WTC11 (cell line): ENCODE measurements around the gene TMBIM6. TPM values are rescaled to one million over a fixed set of nuclear protein-coding genes. Genes with fewer than 3 reads are reported as not detected.

Experiments
- ATAC-seq: fragments of 200-7000 bp; cut with Tn5 transposase; 2 replicates; pipeline ENCODE4 v1.10.0; 2021; ENCODE audit warnings: mild to moderate bottlenecking, moderate library complexity
- CTCF ChIA-PET: fragments of 300-600 bp; sonication (Branson Sonifier 250); formaldehyde crosslinking; loops from one replicate; lab custom pipeline; 2021; ENCODE audit warnings: antibody characterized with exemption; lab: Charles Lee
- POLR2A ChIA-PET: fragments of 350-600 bp; sonication (Branson Sonifier 250); formaldehyde crosslinking; loops from one replicate; lab custom pipeline; 2021; ENCODE audit warnings: antibody characterized with exemption; lab: Charles Lee
- DNase-seq: peaks from one replicate; pipeline ENCODE4 v3.0.0; 2021; ENCODE audit warnings: low spot score
- H3K27ac Mint-ChIP-seq: 2 replicates; pipeline ENCODE4 v1.8.0; 2021; ENCODE audit warnings: mixed read lengths
- H3K27me3 Mint-ChIP-seq: 2 replicates; pipeline ENCODE4 v1.8.0; 2021; ENCODE audit warnings: low read depth, mild to moderate bottlenecking, moderate library complexity, mixed read lengths
- H3K36me3 Mint-ChIP-seq: 2 replicates; pipeline ENCODE4 v1.8.0; 2021; ENCODE audit warnings: mixed read lengths
- H3K4me1 Mint-ChIP-seq: 2 replicates; pipeline ENCODE4 v1.8.0; 2022; ENCODE audit warnings: mixed read lengths
- H3K4me3 Mint-ChIP-seq: 2 replicates; pipeline ENCODE4 v1.8.0; 2021; ENCODE audit warnings: mild to moderate bottlenecking, moderate library complexity, mixed read lengths
- H3K9me3 Mint-ChIP-seq: 2 replicates; pipeline ENCODE4 v1.8.0; 2021; ENCODE audit warnings: mixed read lengths
- CREM ChIP-seq: sonication (generic); formaldehyde crosslinking; IDR thresholded peaks from 2 replicates; pipeline ENCODE4 v1.8.1; 2022; ENCODE audit warnings: mild to moderate bottlenecking, missing genetic modification reagents, moderate library complexity
- ELF4 ChIP-seq: sonication (generic); formaldehyde crosslinking; IDR thresholded peaks from 2 replicates; pipeline ENCODE4 v1.8.1; 2022; ENCODE audit warnings: low read depth, mild to moderate bottlenecking, moderate library complexity, missing genetic modification reagents
- FOXP1 ChIP-seq: sonication (generic); formaldehyde crosslinking; IDR thresholded peaks from 2 replicates; pipeline ENCODE4 v1.8.0; 2022; ENCODE audit warnings: missing genetic modification reagents, mild to moderate bottlenecking, moderate library complexity, borderline replicate concordance
- GABPB1 ChIP-seq: sonication (generic); formaldehyde crosslinking; IDR thresholded peaks from 2 replicates; pipeline ENCODE4 v1.8.1; 2023; ENCODE audit warnings: mild to moderate bottlenecking, missing genetic modification reagents
- JAZF1 ChIP-seq: fragments of 250-450 bp; sonication (Bioruptor Pico); IDR thresholded peaks from 2 replicates; pipeline ENCODE4 v1.9.0; 2021; ENCODE audit warnings: moderate library complexity, mild to moderate bottlenecking, inconsistent platforms
- KAT7 ChIP-seq: sonication (generic); formaldehyde crosslinking; IDR thresholded peaks from 2 replicates; pipeline ENCODE4 v1.8.1; 2023; ENCODE audit warnings: missing genetic modification reagents, mild to moderate bottlenecking, borderline replicate concordance
- MYBL2 ChIP-seq: sonication (generic); formaldehyde crosslinking; IDR thresholded peaks from 2 replicates; pipeline ENCODE4 v1.8.1; 2023; ENCODE audit warnings: mild to moderate bottlenecking, moderate library complexity, missing genetic modification reagents
- NFYB ChIP-seq: sonication (generic); formaldehyde crosslinking; conservative IDR thresholded peaks from 2 replicates; pipeline ENCODE4 v1.8.0; 2022; ENCODE audit warnings: low read depth, missing genetic modification reagents
- PRRX2 ChIP-seq: fragments of 250-450 bp; sonication (Bioruptor Pico); IDR thresholded peaks from 2 replicates; pipeline ENCODE4 v1.8.0; 2021; ENCODE audit warnings: mild to moderate bottlenecking
- SMAD4 ChIP-seq: sonication (generic); formaldehyde crosslinking; IDR thresholded peaks from 2 replicates; pipeline ENCODE4 v1.8.0; 2022; ENCODE audit warnings: mild to moderate bottlenecking, missing genetic modification reagents
- SOX15 ChIP-seq: fragments of 250-450 bp; sonication (Bioruptor Pico); IDR thresholded peaks from 2 replicates; pipeline ENCODE4 v1.9.0; 2021; ENCODE audit warnings: mild to moderate bottlenecking
- ZBTB21 ChIP-seq: sonication (generic); formaldehyde crosslinking; IDR thresholded peaks from 2 replicates; pipeline ENCODE4 v1.8.1; 2023; ENCODE audit warnings: mild to moderate bottlenecking, missing genetic modification reagents, borderline replicate concordance
- ZNF121 ChIP-seq: sonication (generic); formaldehyde crosslinking; IDR thresholded peaks from 2 replicates; pipeline ENCODE4 v1.8.0; 2023; ENCODE audit warnings: missing genetic modification reagents
- total RNA-seq: library from RNA; stranded (reverse); gene quantifications from 3 replicates; pipeline ENCODE4 v1.2.3, GENCODE V29; 2021
- TF ChIP-seq, protein P1 (sequence below): fragments of 250-450 bp; sonication (Bioruptor Pico); IDR thresholded peaks from 2 replicates; pipeline ENCODE4 v1.9.0; 2021; ENCODE audit warnings: mild to moderate bottlenecking
- TF ChIP-seq, protein P2 (sequence below): sonication (generic); formaldehyde crosslinking; IDR thresholded peaks from 2 replicates; pipeline ENCODE4 v1.8.1; 2023; ENCODE audit warnings: mild to moderate bottlenecking, missing genetic modification reagents, moderate library complexity
- TF ChIP-seq, protein P3 (sequence below): sonication (generic); formaldehyde crosslinking; IDR thresholded peaks from 2 replicates; pipeline ENCODE4 v1.8.0; 2022; ENCODE audit warnings: mild to moderate bottlenecking, missing genetic modification reagents
- TF ChIP-seq, protein P4 (sequence below): sonication (generic); formaldehyde crosslinking; IDR thresholded peaks from 2 replicates; pipeline ENCODE4 v1.8.1; 2022; ENCODE audit warnings: low read depth, mild to moderate bottlenecking, moderate library complexity, missing genetic modification reagents, borderline replicate concordance
- TF ChIP-seq, protein P5 (sequence below): sonication (generic); formaldehyde crosslinking; IDR thresholded peaks from 2 replicates; pipeline ENCODE4 v1.8.1; 2023; ENCODE audit warnings: mild to moderate bottlenecking, moderate library complexity, missing genetic modification reagents
- TF ChIP-seq, protein P6 (sequence below): sonication (generic); formaldehyde crosslinking; IDR thresholded peaks from 2 replicates; pipeline ENCODE4 v1.8.1; 2023; ENCODE audit warnings: mild to moderate bottlenecking, missing genetic modification reagents, moderate library complexity

Gene TMBIM6
- total RNA-seq, 1 experiment from 2014 or later: 402 TPM

DNA sequence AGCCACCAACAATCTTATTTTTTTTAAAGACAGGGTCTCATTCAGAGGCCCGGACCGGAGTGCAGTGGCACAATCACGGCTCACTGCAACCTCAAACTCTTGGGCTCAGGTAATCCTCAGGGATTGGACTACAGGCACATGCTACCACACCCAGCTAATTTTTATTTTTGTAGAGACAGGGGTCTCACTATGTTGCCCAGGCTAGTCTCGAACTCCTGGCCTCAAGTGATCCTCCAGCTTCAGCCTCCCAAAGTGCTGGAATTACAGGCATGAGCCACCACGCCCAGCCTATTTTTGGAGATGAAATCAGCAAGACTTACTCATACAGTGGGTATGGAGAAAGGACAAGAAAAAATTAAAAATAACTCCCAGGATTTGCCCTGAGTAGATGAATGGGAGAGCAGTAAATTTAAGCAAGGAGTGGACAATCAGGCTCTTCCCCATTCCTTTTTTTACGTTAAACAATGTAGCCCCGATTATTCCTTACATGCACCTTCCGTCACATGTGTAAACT, 47.4 kb upstream of the TMBIM6 start:
- ChIA-PET CTCF (interaction anchor here (1.1 to 1.2 kb wide), 2 partner anchors 13 to 19 kb away, joined by 3 to 4 read pairs; no protein-coding TSS in a partner anchor), POLR2A (no interaction called here)
- peak; percentile 89 for TF ChIP-seq ZNF121 (CRISPR knock-in tag)
- TF ChIP-seq CREM: no peak
- no peak for TF ChIP-seq NFYB
- H3K4me3 Mint-ChIP-seq: no peak overlapping the region
- H3K4me1 Mint-ChIP-seq: peaks cover 61% of the 10 kb centered on the region
- DNase-seq: no peak
- H3K27me3 Mint-ChIP-seq: no peaks in the 10 kb centered on the region
- H3K36me3 Mint-ChIP-seq: no peaks in the 10 kb centered on the region
- H3K9me3 Mint-ChIP-seq: no peaks in the 10 kb centered on the region
- 0 out of 2 replicates have a peak overlapping the region, but pooled peaks have one; percentile 15 for H3K27ac Mint-ChIP-seq
- no peak for ATAC-seq

DNA sequence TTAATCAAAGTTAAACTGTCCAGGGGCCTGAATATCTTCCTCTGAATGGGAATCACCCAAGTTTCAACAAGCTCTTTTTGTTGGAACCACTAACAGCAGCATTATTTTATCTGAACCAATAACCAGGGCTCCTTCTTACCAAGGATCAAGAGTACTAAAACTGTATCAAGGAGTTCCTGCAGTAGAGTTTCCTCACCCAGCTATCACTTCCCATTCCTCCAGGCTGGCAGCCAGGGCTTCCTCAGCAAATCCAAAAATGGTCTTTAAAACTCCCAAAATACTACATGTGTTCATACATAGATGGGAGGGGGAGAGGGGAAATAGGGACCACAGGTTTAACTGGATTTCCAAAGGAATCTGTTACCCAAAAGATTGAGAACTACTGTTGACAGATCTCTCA, 44.6 kb upstream of the TMBIM6 start:
- H3K9me3 Mint-ChIP-seq: no peaks in the 10 kb centered on the region
- no peak for DNase-seq
- peaks cover 62% of the 10 kb centered on the region for H3K4me1 Mint-ChIP-seq
- H3K4me3 Mint-ChIP-seq: no peak overlapping the region
- no peak for TF ChIP-seq PRRX2 (CRISPR knock-in tag)
- TF ChIP-seq, protein P1, sequence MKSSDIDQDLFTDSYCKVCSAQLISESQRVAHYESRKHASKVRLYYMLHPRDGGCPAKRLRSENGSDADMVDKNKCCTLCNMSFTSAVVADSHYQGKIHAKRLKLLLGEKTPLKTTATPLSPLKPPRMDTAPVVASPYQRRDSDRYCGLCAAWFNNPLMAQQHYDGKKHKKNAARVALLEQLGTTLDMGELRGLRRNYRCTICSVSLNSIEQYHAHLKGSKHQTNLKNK (CRISPR knock-in tag): no peak
- TF ChIP-seq KAT7 (CRISPR knock-in tag): no peak
- TF ChIP-seq MYBL2 (CRISPR knock-in tag): no peak
- H3K36me3 Mint-ChIP-seq: no peaks in the 10 kb centered on the region
- no peak for ATAC-seq
- POLR2A ChIA-PET: interaction anchor here (1.2 to 1.9 kb wide), 2 partner anchors 10 to 45 kb away, joined by 3 to 6 read pairs; partner anchors contain the start of gene TMBIM6
- H3K27ac Mint-ChIP-seq: peak overlapping the region; percentile 81
- CTCF ChIA-PET: interaction anchor here (1.0 to 5.5 kb wide), 3 partner anchors 22 to 49 kb away, joined by 3 to 38 read pairs (median 3); partner anchors contain the start of gene TMBIM6
- no peaks in the 10 kb centered on the region for H3K27me3 Mint-ChIP-seq

DNA sequence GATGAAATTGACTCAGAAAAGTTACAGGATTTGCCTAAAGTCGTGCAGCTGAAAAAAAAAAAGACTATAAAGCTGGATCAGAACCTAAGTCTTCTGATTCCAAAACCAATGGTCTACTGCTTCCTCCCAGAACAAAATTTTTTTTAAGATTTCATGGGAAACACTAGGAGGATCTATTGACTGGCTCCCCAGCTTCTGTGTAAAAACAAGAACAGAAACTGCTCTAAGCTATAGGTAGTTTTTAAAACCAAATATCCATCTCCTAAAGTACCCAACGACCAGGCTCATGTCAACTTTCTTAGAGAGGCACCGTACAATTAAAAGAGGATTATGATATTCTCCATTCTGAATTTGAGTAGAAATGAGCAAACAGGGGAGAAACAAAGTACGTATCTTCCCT, 43.5 kb upstream of the TMBIM6 start:
- ChIA-PET CTCF (interaction anchor here (1.4 to 5.5 kb wide), 2 partner anchors 15 to 43 kb away, joined by 4 to 38 read pairs; partner anchors contain the start of gene TMBIM6), POLR2A (interaction anchor here (0.7 to 1.9 kb wide), 3 partner anchors 9 to 44 kb away, joined by 3 to 6 read pairs (median 3); partner anchors contain the start of gene TMBIM6)
- peak overlapping the region; percentile 99 for H3K27ac Mint-ChIP-seq
- ATAC-seq (no peak), DNase-seq (no peak)
- H3K4me1 Mint-ChIP-seq: peaks cover 65% of the 10 kb centered on the region
- no peaks in the 10 kb centered on the region for H3K36me3 Mint-ChIP-seq
- H3K27me3 Mint-ChIP-seq: no peaks in the 10 kb centered on the region
- TF ChIP-seq, protein P2, sequence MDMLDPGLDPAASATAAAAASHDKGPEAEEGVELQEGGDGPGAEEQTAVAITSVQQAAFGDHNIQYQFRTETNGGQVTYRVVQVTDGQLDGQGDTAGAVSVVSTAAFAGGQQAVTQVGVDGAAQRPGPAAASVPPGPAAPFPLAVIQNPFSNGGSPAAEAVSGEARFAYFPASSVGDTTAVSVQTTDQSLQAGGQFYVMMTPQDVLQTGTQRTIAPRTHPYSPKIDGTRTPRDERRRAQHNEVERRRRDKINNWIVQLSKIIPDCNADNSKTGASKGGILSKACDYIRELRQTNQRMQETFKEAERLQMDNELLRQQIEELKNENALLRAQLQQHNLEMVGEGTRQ (CRISPR knock-in tag): no peak
- TF ChIP-seq SMAD4 (CRISPR knock-in tag) (no peak), ZBTB21 (no peak), SOX15 (CRISPR knock-in tag) (no peak), ELF4 (CRISPR knock-in tag) (no peak)
- TF ChIP-seq, protein P3, sequence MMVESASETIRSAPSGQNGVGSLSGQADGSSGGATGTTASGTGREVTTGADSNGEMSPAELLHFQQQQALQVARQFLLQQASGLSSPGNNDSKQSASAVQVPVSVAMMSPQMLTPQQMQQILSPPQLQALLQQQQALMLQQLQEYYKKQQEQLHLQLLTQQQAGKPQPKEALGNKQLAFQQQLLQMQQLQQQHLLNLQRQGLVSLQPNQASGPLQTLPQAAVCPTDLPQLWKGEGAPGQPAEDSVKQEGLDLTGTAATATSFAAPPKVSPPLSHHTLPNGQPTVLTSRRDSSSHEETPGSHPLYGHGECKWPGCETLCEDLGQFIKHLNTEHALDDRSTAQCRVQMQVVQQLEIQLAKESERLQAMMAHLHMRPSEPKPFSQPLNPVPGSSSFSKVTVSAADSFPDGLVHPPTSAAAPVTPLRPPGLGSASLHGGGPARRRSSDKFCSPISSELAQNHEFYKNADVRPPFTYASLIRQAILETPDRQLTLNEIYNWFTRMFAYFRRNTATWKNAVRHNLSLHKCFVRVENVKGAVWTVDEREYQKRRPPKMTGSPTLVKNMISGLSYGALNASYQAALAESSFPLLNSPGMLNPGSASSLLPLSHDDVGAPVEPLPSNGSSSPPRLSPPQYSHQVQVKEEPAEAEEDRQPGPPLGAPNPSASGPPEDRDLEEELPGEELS (CRISPR knock-in tag): no peak
- peak overlapping the region; percentile 69 for H3K4me3 Mint-ChIP-seq
- no peaks in the 10 kb centered on the region for H3K9me3 Mint-ChIP-seq

DNA sequence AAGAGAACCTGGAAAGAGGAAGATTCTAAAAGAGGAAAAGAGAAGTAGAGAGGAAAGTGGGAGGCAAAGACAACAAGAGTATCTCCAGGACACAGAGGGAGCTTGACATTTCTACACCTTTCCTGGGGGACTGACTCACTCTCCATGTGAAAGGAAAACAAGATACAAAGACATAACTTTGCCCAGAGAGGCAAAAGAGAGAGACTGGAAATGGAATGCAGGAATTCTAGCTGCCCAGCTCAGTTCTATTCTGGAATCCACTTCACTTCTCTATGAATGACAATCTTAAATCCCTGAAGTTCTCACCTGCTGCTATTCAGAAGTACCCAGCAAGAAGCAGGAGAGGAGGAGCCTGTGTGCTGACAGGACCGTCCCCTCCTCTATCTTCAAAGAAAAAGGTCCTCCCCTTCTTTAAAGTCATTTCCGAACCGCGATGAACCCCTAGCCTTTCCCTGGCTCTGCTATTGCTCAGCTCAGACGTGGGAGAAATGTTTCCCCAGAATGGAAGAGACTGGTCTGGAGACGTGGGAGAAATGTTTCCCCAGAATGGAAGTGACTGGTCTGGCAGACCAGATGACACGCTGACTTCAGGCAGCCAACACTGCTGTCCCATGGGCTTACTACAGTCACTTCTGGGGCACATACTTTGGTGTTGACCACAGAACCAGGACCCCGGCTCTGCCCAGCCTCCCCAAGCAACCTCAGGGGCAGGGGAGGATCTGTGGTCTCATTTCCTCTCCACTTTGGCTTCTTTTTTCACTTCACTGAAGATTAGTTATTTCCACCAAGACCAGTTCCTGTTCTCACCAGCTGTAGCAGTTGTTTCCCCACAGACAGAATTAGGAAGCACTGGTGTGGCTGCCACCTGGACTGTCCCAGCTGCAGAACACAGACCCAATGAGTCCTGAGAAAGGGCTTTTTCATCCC, 42.5 kb upstream of the TMBIM6 start:
- TF ChIP-seq, protein P4, sequence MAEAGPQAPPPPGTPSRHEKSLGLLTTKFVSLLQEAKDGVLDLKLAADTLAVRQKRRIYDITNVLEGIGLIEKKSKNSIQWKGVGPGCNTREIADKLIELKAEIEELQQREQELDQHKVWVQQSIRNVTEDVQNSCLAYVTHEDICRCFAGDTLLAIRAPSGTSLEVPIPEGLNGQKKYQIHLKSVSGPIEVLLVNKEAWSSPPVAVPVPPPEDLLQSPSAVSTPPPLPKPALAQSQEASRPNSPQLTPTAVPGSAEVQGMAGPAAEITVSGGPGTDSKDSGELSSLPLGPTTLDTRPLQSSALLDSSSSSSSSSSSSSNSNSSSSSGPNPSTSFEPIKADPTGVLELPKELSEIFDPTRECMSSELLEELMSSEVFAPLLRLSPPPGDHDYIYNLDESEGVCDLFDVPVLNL (CRISPR knock-in tag): no peak
- TF ChIP-seq, protein P5, sequence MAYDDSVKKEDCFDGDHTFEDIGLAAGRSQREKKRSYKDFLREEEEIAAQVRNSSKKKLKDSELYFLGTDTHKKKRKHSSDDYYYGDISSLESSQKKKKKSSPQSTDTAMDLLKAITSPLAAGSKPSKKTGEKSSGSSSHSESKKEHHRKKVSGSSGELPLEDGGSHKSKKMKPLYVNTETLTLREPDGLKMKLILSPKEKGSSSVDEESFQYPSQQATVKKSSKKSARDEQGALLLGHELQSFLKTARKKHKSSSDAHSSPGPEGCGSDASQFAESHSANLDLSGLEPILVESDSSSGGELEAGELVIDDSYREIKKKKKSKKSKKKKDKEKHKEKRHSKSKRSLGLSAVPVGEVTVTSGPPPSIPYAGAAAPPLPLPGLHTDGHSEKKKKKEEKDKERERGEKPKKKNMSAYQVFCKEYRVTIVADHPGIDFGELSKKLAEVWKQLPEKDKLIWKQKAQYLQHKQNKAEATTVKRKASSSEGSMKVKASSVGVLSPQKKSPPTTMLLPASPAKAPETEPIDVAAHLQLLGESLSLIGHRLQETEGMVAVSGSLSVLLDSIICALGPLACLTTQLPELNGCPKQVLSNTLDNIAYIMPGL (CRISPR knock-in tag): no peak
- TF ChIP-seq, protein P6, sequence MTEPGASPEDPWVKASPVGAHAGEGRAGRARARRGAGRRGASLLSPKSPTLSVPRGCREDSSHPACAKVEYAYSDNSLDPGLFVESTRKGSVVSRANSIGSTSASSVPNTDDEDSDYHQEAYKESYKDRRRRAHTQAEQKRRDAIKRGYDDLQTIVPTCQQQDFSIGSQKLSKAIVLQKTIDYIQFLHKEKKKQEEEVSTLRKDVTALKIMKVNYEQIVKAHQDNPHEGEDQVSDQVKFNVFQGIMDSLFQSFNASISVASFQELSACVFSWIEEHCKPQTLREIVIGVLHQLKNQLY (CRISPR knock-in tag): no peak
- no peak for TF ChIP-seq JAZF1 (CRISPR knock-in tag)
- no peak for TF ChIP-seq GABPB1 (CRISPR knock-in tag)
- no peak for TF ChIP-seq NFYB
- no peak for TF ChIP-seq FOXP1
- ATAC-seq: peak; percentile 93
- Mint-ChIP-seq H3K27me3 (no peaks in the 10 kb centered on the region), H3K36me3 (no peaks in the 10 kb centered on the region), H3K4me3 (peak overlapping the region; percentile 69), H3K4me1 (peaks cover 71% of the 10 kb centered on the region), H3K27ac (peak overlapping the region; percentile 99), H3K9me3 (no peaks in the 10 kb centered on the region)
- DNase-seq: peak; percentile 27
- ChIA-PET CTCF (interaction anchor here (1.0 to 5.5 kb wide), 9 partner anchors 8 to 340 kb away, joined by 3 to 38 read pairs (median 5); partner anchors contain the start of gene TMBIM6), POLR2A (interaction anchor here (0.6 to 1.3 kb wide), 6 partner anchors 9 to 144 kb away, joined by 3 to 6 read pairs (median 4); partner anchors contain the start of genes BCDIN3D and TMBIM6)
